HG03439 (cell line): ENCODE data around the gene ECI1.

Experiments
- ATAC-seq: cut with Tn5 transposase; IDR thresholded peaks from one replicate; pipeline ENCODE4 v1.9.1; 2021; ENCODE audit warnings: mild to moderate bottlenecking, moderate library complexity; ENCODE audit not compliant: unreplicated experiment

Gene ECI1

DNA sequence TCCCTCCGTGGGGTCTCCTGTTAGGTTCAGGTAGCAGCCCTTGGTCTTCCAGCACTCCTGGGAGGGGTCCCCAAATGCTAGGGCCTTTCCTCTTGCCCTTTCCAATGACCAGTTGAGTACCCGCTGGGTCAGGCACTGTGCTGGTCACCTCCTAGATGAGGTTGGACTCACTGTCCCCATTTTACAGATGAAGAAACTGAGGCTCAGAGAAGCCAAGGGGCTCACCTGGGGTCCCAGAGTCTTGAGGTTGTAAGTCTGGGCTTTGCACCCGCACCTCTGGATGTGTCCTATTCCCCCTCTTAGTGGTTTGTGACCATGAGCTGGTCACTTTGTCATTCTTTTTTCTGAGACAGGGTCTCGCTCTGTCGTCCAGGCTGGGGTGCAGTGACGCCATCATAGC, 53.6 kb downstream of the ECI1 start:
- no peak for ATAC-seq

DNA sequence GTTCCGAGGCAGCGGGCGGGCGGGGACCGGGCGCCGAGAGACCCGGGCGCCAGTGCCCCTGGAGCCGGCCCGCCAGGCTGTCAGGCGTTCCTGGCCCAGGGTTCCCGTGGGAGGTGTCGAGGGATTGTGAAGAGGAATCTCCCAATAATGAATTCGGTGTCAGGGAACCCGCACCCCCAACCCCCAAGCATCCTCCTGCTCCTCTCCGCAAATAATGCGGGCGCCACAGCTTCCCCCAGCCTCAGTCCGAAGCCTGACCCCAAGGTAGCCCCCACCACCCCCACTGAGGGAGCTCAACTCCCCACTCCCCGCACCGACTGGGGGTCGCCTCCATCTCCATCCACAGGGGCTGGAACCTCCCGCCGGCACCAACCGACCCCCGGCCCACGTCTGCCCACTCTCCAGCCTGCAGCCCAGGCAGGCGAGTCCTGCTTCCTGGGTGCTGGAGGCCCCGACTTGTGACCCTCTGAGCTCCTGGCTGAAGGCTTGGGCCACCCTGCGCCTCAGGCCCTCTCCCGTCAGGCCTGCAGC, 54.3 kb downstream of the ECI1 start:
- no peak for ATAC-seq

DNA sequence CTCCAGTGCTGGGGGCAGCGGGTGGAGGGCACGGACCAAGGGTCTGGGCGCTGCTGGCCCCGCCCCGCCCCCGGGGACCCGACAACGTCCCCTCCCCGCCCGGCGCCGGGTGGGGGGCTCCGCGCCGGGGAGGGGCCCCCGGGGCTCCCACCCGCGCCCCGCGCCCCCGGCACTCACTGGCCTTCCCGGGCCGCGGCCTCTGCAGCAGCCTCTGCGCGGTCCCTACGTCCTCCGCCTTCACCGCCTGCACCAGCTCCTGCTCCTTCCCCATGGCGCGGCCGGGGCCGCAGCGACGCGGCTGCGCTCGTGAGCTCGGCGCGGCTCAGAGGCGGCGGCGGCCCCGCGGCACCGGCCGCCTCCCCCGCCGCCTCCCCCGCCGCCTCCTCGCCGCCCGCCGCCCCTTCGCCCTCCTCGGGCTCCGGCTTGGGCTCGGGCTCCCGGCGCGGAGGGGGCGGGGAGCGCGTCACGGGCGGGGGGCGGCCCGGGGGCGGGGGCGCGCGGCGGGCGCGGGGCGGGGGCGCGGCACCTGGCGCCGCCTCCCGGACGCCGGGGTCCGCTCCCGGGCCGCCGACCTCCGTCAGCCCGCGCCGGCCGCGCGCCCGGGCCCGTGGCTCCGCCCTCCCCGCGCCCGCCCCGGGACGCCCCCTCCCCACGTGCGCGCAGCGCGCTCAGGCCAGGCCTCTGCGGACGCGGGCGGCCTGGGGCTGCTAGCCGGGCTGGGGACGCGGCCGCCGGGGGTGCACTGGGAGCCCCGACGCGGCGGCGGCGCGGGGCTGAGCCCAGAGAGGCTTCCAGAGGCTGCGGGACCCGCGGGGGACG, 55.0 kb downstream of the ECI1 start, which contains the start of gene CASKIN1:
CASKIN1 (minus strand) TSS at position 444 of the 819 bp plus-strand sequence; CDS start at position 271, 173 bp downstream.
- no peak for ATAC-seq

GRCh38 chr16:2195322-2196161, 55.8 kb downstream of the ECI1 start:
- no peak for ATAC-seq

DNA sequence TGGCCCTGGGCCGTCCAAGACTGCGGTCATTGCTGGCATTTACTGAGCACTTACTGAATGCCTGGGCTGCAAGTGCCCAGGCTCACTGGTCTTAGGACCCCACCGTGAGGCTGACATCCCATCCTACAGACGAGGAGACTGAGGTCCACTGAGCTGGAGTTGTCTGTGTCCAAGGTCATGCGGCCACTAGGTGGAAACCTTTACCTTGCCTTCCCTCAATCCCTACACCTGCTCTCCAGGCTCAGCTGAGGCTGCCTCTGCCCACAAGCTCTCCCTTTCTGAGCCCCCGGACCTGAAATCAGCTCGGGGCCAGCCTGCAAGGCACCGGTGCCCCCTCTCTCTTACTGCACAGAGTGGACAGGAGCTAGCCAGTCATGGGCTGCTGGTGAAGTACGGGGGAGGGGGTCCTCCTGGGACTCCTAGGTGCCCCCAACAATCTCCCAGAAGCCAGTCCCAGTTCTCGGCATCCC, 56.5 kb downstream of the ECI1 start:
- no peak for ATAC-seq

- no peak for ATAC-seq
These were observed 57.1 kb downstream of the ECI1 start for GRCh38 chr16:2194166-2194834.

GRCh38 chr16:2191446-2191706, 60.0 kb downstream of the ECI1 start:
- no peak for ATAC-seq

DNA sequence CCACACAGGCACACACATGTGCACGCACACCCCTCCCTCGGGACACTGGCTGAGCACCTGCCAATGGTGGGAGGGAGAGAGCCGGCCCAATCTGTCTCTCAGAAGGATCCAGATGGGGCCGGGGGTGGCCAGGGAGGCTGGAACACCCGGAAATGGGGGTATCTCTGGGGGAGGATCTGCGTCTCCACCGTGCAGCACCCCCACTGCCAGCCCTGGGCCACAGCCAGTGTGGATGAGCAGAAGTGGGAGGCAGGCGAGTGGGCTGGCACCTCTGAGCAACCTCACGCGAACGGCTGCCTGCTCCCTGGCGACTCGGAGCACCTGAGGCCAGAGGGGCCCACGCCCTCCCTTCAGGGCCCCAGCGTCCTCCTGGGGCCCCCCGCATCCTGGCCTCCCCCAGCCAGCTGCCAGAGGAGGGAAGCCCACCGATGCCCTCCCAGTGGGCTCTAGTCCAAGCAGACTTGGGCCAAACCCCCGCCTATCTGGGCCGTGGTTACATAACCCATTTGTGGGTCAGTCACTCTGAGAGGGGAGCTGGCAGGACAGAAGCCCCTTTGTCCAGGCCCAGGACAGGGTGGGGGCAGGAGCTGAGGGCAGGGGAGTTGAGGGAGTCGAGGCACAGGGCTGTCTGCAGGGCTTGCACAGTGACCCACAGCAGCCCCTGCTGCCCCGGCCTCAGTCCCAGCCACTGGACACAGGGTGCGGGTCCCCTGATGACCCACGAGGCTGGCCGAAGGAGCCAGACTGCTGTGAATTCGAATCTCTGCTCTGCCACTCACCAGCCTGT, 60.5 kb downstream of the ECI1 start:
- no peak for ATAC-seq

GRCh38 chr16:2190002-2190658, 61.3 kb downstream of the ECI1 start:
- no peak for ATAC-seq
